B cell (primary cell): ENCODE results near the gene FBXO3.

ENCODE experiments used
- CTCF ChIP-seq: fragments of 200-600 bp; IDR thresholded peaks from one replicate; pipeline ENCODE4 v1.8.0; 2022; ENCODE audit warnings: antibody characterized with exemption, mild to moderate bottlenecking
- EZH2 ChIP-seq: IDR thresholded peaks from 2 replicates; pipeline ENCODE4 v1.6.1; 2012; ENCODE audit warnings: borderline replicate concordance, low read depth, mild to moderate bottlenecking, moderate library complexity, low read length; ENCODE audit not compliant: insufficient read depth, poor library complexity, severe bottlenecking

DNA sequence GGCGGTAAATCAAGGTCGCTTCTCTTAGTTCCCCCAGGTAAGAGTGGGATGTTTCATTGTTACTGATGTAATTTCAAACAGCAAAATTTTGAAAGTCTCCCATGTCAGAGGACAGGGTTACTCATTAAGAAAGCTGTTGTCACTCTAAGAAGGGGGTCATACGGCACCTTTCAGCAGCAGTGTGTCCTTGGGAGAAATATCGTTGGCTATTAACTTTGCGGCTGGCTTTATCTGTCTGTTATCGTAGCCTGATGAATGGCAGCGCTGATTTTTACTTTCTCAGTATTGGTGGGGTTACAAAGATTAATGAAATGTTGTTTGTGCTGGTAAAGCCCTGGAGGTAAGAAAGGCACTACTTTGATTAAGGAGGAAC, 27.5 kb upstream of the FBXO3 start:
- TF ChIP-seq CTCF (no peak), EZH2 (no peak)
